SK-N-SH (cell line): Measurements from ENCODE around the gene LLGL2. TPM values are rescaled to one million over a fixed set of nuclear protein-coding genes. Genes with fewer than 3 reads are reported as not detected.

Experiments used
- CTCF ChIA-PET: fragments of 300-600, 350-600 bp; formaldehyde crosslinking; extraction: SDS; loops from one replicate; lab custom pipeline; 2021; lab: Yijun Ruan, JAX
- POLR2A ChIA-PET: fragments of 350-600 bp; sonication (Branson Sonifier 250); formaldehyde crosslinking; extraction: SDS; loops from one replicate; lab custom pipeline; 2020; ENCODE audit warnings: antibody characterized with exemption, inconsistent platforms; lab: Yijun Ruan, JAX
- DNase-seq: peaks from one replicate; pipeline ENCODE4 v3.0.0; 2012
- H2AFZ ChIP-seq: fragments of 200-600 bp; sonication (generic); 2 replicates; pipeline ENCODE4 v1.8.1; 2016; ENCODE audit warnings: antibody characterized with exemption, mild to moderate bottlenecking, low read depth
- H3F3A ChIP-seq: fragments of 200-600 bp; sonication (generic); replicated peaks from 2 replicates; pipeline ENCODE3; 2016; ENCODE audit warnings: antibody characterized with exemption, mild to moderate bottlenecking; ENCODE audit not compliant: insufficient read depth
- H3K27ac ChIP-seq, 2 experiments: fragments of 200-500 bp in 1 of 2; fragments of 200-600 bp in 1 of 2; sonication (Bioruptor generic) in 1 of 2; sonication (generic), shearing (Covaris generic) in 1 of 2; 2 replicates each; pipeline versions ENCODE4 v1.5.1 to v1.6.1; 2014 to 2016; ENCODE audit warnings: low read depth in 2 of 2, inconsistent platforms in 1 of 2, low read length in 1 of 2, mild to moderate bottlenecking in 1 of 2, mixed read lengths in 1 of 2
- H3K27me3 ChIP-seq: fragments of 200-600 bp; sonication (generic), shearing (Covaris generic); 2 replicates; pipeline ENCODE4 v1.6.1; 2016; ENCODE audit warnings: mixed run types; ENCODE audit not compliant: insufficient read depth
- H3K36me3 ChIP-seq, 2 experiments: fragments of 200-500 bp in 1 of 2; fragments of 200-600 bp in 1 of 2; sonication (Bioruptor generic) in 1 of 2; sonication (generic) in 1 of 2; replicated peaks in 1 of 2; 2 replicates each; pipeline versions ENCODE3 to v1.5.1; 2014 to 2016; ENCODE audit warnings: low read length in 1 of 2, mild to moderate bottlenecking in 1 of 2; ENCODE audit not compliant: insufficient read depth in 2 of 2, control insufficient read depth in 1 of 2
- H3K4me1 ChIP-seq, 2 experiments: fragments of 200-500 bp in 1 of 2; fragments of 200-600 bp in 1 of 2; sonication (Bioruptor generic) in 1 of 2; sonication (generic), shearing (Covaris generic) in 1 of 2; 2 replicates each; pipeline versions ENCODE4 v1.5.1 to v1.6.1; 2014 to 2016; ENCODE audit warnings: low read depth in 1 of 2, low read length in 1 of 2, mixed run types in 1 of 2; ENCODE audit not compliant: insufficient read depth in 2 of 2, control insufficient read depth in 1 of 2
- H3K4me2 ChIP-seq: fragments of 200-600 bp; sonication (generic), shearing (Covaris generic); 2 replicates; pipeline ENCODE4 v1.6.1; 2017; ENCODE audit warnings: mixed run types
- H3K4me3 ChIP-seq, 2 experiments: fragments of 200-500 bp in 1 of 2; fragments of 200-600 bp in 1 of 2; sonication (Bioruptor generic) in 1 of 2; sonication (generic), shearing (Covaris generic) in 1 of 2; 2 replicates each; pipeline versions ENCODE4 v1.5.1 to v1.8.1; 2014 to 2016; ENCODE audit warnings: low read depth in 2 of 2, inconsistent platforms in 1 of 2, low read length in 1 of 2, mild to moderate bottlenecking in 1 of 2, mixed read lengths in 1 of 2, moderate library complexity in 1 of 2
- H3K79me2 ChIP-seq: fragments of 200-600 bp; sonication (generic); 2 replicates; pipeline ENCODE4 v1.8.1; 2017; ENCODE audit warnings: mild to moderate bottlenecking; ENCODE audit not compliant: insufficient read depth
- H3K9ac ChIP-seq: fragments of 200-600 bp; sonication (generic); 2 replicates; pipeline ENCODE4 v1.6.1; 2017; ENCODE audit warnings: mixed run types
- H3K9me2 ChIP-seq: fragments of 200-600 bp; sonication (generic); 2 replicates; pipeline ENCODE4 v1.6.1; 2017; ENCODE audit warnings: mixed run types
- H3K9me3 ChIP-seq: fragments of 200-600 bp; sonication (generic); 2 replicates; pipeline ENCODE4 v1.6.1; 2017; ENCODE audit warnings: mixed run types, mild to moderate bottlenecking, moderate library complexity
- H4K20me1 ChIP-seq: fragments of 200-600 bp; sonication (generic); 2 replicates; pipeline ENCODE4 v1.6.1; 2017; ENCODE audit warnings: mild to moderate bottlenecking, mixed run types; ENCODE audit not compliant: insufficient read depth
- CTCF ChIP-seq: fragments of 200-600 bp; sonication (generic); IDR thresholded peaks from 2 replicates; pipeline ENCODE4 v1.6.1; 2017; ENCODE audit warnings: antibody characterized with exemption, mild to moderate bottlenecking, moderate library complexity
- EZH2phosphoT487 ChIP-seq: fragments of 200-600 bp; sonication (generic); IDR thresholded peaks from 2 replicates; pipeline ENCODE4 v1.6.1; 2017; ENCODE audit warnings: low read depth, mixed run types, mild to moderate bottlenecking, antibody characterized with exemption, moderate library complexity, borderline replicate concordance
- FOXM1 ChIP-seq: IDR thresholded peaks from 2 replicates; pipeline ENCODE4 v1.4.0; 2012; ENCODE audit warnings: low read depth, mild to moderate bottlenecking
- GABPA ChIP-seq: IDR thresholded peaks from 2 replicates; pipeline ENCODE4 v1.4.0; 2012; ENCODE audit warnings: low read depth, mild to moderate bottlenecking
- MEF2A ChIP-seq: IDR thresholded peaks from 2 replicates; pipeline ENCODE4 v1.4.0; 2012; ENCODE audit warnings: low read depth, borderline replicate concordance
- MXI1 ChIP-seq: IDR thresholded peaks from 2 replicates; pipeline ENCODE4 v1.6.1; 2012; ENCODE audit warnings: mild to moderate bottlenecking, low read depth, low read length, improper control_type of control experiment
- NRF1 ChIP-seq: IDR thresholded peaks from 2 replicates; pipeline ENCODE4 v1.6.1; 2012; ENCODE audit warnings: low read depth, mild to moderate bottlenecking, low read length
- POLR2AphosphoS5 ChIP-seq: IDR thresholded peaks from 2 replicates; pipeline ENCODE4 v1.6.1; 2012; ENCODE audit warnings: low read depth, low read length
- RAD21 ChIP-seq: IDR thresholded peaks from 2 replicates; pipeline ENCODE4 v1.6.1; 2012; ENCODE audit warnings: mild to moderate bottlenecking, low read length
- RCOR1 ChIP-seq: fragments of 150-350 bp; IDR thresholded peaks from 2 replicates; pipeline ENCODE4 v1.6.1; 2017; ENCODE audit warnings: antibody characterized with exemption, low read length
- REST ChIP-seq: IDR thresholded peaks from 2 replicates; pipeline ENCODE4 v1.6.1; 2012; ENCODE audit warnings: mild to moderate bottlenecking, low read depth, low read length, moderate library complexity
- RFX5 ChIP-seq: IDR thresholded peaks from 2 replicates; pipeline ENCODE4 v1.6.1; 2012; ENCODE audit warnings: mild to moderate bottlenecking, improper control_type of control experiment, low read length
- RXRA ChIP-seq: IDR thresholded peaks from 2 replicates; pipeline ENCODE4 v1.4.0; 2012; ENCODE audit warnings: low read depth, mild to moderate bottlenecking, borderline replicate concordance
- SIN3A ChIP-seq: IDR thresholded peaks from 2 replicates; pipeline ENCODE4 v1.6.1; 2012; ENCODE audit warnings: low read depth, mild to moderate bottlenecking, low read length, moderate library complexity, borderline replicate concordance
- TCF12 ChIP-seq: IDR thresholded peaks from 2 replicates; pipeline ENCODE4 v1.4.0; 2012
- TEAD4 ChIP-seq: IDR thresholded peaks from 2 replicates; pipeline ENCODE4 v1.4.0; 2012; ENCODE audit warnings: mild to moderate bottlenecking, borderline replicate concordance; ENCODE audit not compliant: insufficient read depth
- WGBS: methylation state at CpG from one replicate; pipeline ENCODE4 v1.1.6; 2017; ENCODE audit warnings: low lambda C conversion rate; 5-methylcytosine and 5-hydroxymethylcytosine counted together
- polyA plus RNA-seq, 3 experiments: library from polyadenylated mRNA; depleted of rRNA; stranded (reverse); fragments of >200 nt; gene quantifications; 2 replicates each; pipeline ENCODE4 v1.2.3, GENCODE V29; 2012
- TF ChIP-seq, protein P1 (sequence below): IDR thresholded peaks from 2 replicates; pipeline ENCODE4 v1.4.0; 2012; ENCODE audit warnings: low read depth, borderline replicate concordance
- TF ChIP-seq, protein P2 (sequence below): IDR thresholded peaks from 2 replicates; pipeline ENCODE4 v1.4.0; 2012; ENCODE audit warnings: low read depth, borderline replicate concordance
- TF ChIP-seq, protein P3 (sequence below): IDR thresholded peaks from 2 replicates; pipeline ENCODE4; 2012

LLGL2 gene
- polyA plus RNA-seq, 1 of the 3 experiments (the other 2 are of a cell fraction) = 6.7 TPM

- Histone ChIP-seq H3F3A (no peaks in the 10 kb centered on the region), H3K4me1 (peaks cover 0 to 10% of the 10 kb centered on the region in 2 experiments; a peak in 1 of 4 replicates), H3K4me2 (no peak overlapping the region), H3K27ac (no peak overlapping the region), H3K27me3 (no peaks in the 10 kb centered on the region), H2AFZ (no peak overlapping the region), H3K4me3 (no peak overlapping the region), H3K9me3 (no peaks in the 10 kb centered on the region), H3K79me2 (peaks cover 20% of the 10 kb centered on the region; the same call in 1 of the 2 replicates), H3K9me2 (no peaks in the 10 kb centered on the region), H3K9ac (no peak overlapping the region), H3K36me3 (peaks cover 0 to 17% of the 10 kb centered on the region in 2 experiments), H4K20me1 (peaks cover 18% of the 10 kb centered on the region)
- ChIA-PET POLR2A (no interaction called here), CTCF (interaction anchor here (0.7 to 1.8 kb wide), 4 partner anchors 12 to 215 kb away, joined by 3 to 6 read pairs (median 4); partner anchors contain the start of genes MIF4GD and SMIM5)
- no peak for DNase-seq
- TF ChIP-seq TCF12 (no peak), CTCF (no peak), RFX5 (no peak), RXRA (no peak), RCOR1 (no peak), MXI1 (no peak), MEF2A (no peak), FOXM1 (no peak), SIN3A (no peak), GABPA (no peak), REST (no peak), TEAD4 (no peak), POLR2AphosphoS5 (no peak), EZH2phosphoT487 (no peak), NRF1 (no peak), RAD21 (no peak)
- TF ChIP-seq, protein P1, sequence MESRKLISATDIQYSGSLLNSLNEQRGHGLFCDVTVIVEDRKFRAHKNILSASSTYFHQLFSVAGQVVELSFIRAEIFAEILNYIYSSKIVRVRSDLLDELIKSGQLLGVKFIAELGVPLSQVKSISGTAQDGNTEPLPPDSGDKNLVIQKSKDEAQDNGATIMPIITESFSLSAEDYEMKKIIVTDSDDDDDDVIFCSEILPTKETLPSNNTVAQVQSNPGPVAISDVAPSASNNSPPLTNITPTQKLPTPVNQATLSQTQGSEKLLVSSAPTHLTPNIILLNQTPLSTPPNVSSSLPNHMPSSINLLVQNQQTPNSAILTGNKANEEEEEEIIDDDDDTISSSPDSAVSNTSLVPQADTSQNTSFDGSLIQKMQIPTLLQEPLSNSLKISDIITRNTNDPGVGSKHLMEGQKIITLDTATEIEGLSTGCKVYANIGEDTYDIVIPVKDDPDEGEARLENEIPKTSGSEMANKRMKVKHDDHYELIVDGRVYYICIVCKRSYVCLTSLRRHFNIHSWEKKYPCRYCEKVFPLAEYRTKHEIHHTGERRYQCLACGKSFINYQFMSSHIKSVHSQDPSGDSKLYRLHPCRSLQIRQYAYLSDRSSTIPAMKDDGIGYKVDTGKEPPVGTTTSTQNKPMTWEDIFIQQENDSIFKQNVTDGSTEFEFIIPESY = no peak
- TF ChIP-seq, protein P2, sequence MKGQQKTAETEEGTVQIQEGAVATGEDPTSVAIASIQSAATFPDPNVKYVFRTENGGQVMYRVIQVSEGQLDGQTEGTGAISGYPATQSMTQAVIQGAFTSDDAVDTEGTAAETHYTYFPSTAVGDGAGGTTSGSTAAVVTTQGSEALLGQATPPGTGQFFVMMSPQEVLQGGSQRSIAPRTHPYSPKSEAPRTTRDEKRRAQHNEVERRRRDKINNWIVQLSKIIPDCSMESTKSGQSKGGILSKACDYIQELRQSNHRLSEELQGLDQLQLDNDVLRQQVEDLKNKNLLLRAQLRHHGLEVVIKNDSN = no peak
- TF ChIP-seq, protein P3, sequence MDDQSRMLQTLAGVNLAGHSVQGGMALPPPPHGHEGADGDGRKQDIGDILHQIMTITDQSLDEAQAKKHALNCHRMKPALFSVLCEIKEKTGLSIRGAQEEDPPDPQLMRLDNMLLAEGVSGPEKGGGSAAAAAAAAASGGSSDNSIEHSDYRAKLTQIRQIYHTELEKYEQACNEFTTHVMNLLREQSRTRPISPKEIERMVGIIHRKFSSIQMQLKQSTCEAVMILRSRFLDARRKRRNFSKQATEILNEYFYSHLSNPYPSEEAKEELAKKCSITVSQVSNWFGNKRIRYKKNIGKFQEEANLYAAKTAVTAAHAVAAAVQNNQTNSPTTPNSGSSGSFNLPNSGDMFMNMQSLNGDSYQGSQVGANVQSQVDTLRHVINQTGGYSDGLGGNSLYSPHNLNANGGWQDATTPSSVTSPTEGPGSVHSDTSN = no peak
- WGBS = 93% methylated on average over 14 of the region's 14 CpGs
These were observed 39.3 kb upstream of the LLGL2 start for GRCh38 chr17:75486151-75486550.
